GM19025 (cell line): ENCODE results near the gene FEV.

ENCODE experiments used
- ATAC-seq: cut with Tn5 transposase; IDR thresholded peaks from one replicate; pipeline ENCODE4 v1.9.1; 2021; ENCODE audit warnings: mild to moderate bottlenecking, low read depth, moderate library complexity; ENCODE audit not compliant: unreplicated experiment

Gene FEV

GRCh38 chr2:219018286-219018685 lies 33.3 kb upstream of the FEV start:
- ATAC-seq = no peak

- ATAC-seq = no peak
Measured at GRCh38 chr2:219017201-219017931, 32.4 kb upstream of the FEV start.

- ATAC-seq = no peak
Measured at GRCh38 chr2:219016721-219017120, 31.7 kb upstream of the FEV start.

GRCh38 chr2:219010873-219011272 lies 25.9 kb upstream of the FEV start:
- ATAC-seq = no peak

GRCh38 chr2:219010162-219010756 lies 25.3 kb upstream of the FEV start:
- ATAC-seq = no peak

- ATAC-seq = no peak
Measured at GRCh38 chr2:219009294-219009693, 24.3 kb upstream of the FEV start.

- ATAC-seq = no peak
Measured at GRCh38 chr2:219003979-219004378, 19.0 kb upstream of the FEV start.

GRCh38 chr2:219003267-219003634 lies 18.3 kb upstream of the FEV start:
- no peak for ATAC-seq

GRCh38 chr2:219002395-219003266 lies 17.6 kb upstream of the FEV start:
- no peak for ATAC-seq

- ATAC-seq = no peak
Measured at GRCh38 chr2:219001577-219002394, 16.8 kb upstream of the FEV start.

- ATAC-seq = no peak
Measured at GRCh38 chr2:219001100-219001576, 16.2 kb upstream of the FEV start.

GRCh38 chr2:219000569-219000960 lies 15.6 kb upstream of the FEV start:
- ATAC-seq = no peak

- ATAC-seq = no peak
Measured at GRCh38 chr2:218999881-219000568, 15.0 kb upstream of the FEV start.

GRCh38 chr2:218999021-218999880 lies 14.3 kb upstream of the FEV start:
- no peak for ATAC-seq

- no peak for ATAC-seq
Measured at GRCh38 chr2:218998414-218999002, 13.5 kb upstream of the FEV start.

GRCh38 chr2:218997731-218998130 lies 12.7 kb upstream of the FEV start:
- no peak for ATAC-seq

GRCh38 chr2:218996937-218997336 lies 12.0 kb upstream of the FEV start:
- ATAC-seq = no peak

GRCh38 chr2:218995972-218996711 lies 11.2 kb upstream of the FEV start:
- peak; percentile 55 for ATAC-seq
